SK-N-SH treated with all-trans-retinoic acid at 6 μM for 48 hours (cell line): Measurements from ENCODE around the gene SYNJ2.

ENCODE experiments used
- ARNTL ChIP-seq: fragments of 450-650 bp; formaldehyde crosslinking; IDR thresholded peaks from 2 replicates; pipeline ENCODE4 v1.5.0; 2020; ENCODE audit warnings: low read depth, mild to moderate bottlenecking, moderate library complexity, borderline replicate concordance
- CSDC2 ChIP-seq: fragments of 250-450 bp; sonication (Bioruptor Pico); IDR thresholded peaks from 2 replicates; pipeline ENCODE4 v1.5.0; 2020; ENCODE audit warnings: mild to moderate bottlenecking, moderate library complexity
- ISL1 ChIP-seq: fragments of 250-450 bp; sonication (Bioruptor Pico); IDR thresholded peaks from 2 replicates; pipeline ENCODE4 v2.1.2; 2022; ENCODE audit warnings: mild to moderate bottlenecking, moderate library complexity
- RARB ChIP-seq: fragments of 250-450 bp; sonication (Bioruptor Pico); IDR thresholded peaks from 2 replicates; pipeline ENCODE4 v1.8.0; 2021; ENCODE audit warnings: mild to moderate bottlenecking, moderate library complexity
- ZFP30 ChIP-seq: fragments of 450-650 bp; formaldehyde crosslinking; IDR thresholded peaks from 2 replicates; pipeline ENCODE4 v1.5.0; 2022; ENCODE audit warnings: mild to moderate bottlenecking, moderate library complexity
- TF ChIP-seq, protein P1 (sequence below): fragments of 250-450 bp; sonication (Bioruptor Pico); IDR thresholded peaks from 2 replicates; pipeline ENCODE4 v1.8.0; 2020; ENCODE audit warnings: mild to moderate bottlenecking, moderate library complexity, borderline replicate concordance
- TF ChIP-seq, protein P2 (sequence below): fragments of 250-450 bp; sonication (Bioruptor Pico); IDR thresholded peaks from 2 replicates; pipeline ENCODE4 v1.5.1; 2021; ENCODE audit warnings: mild to moderate bottlenecking, moderate library complexity

DNA sequence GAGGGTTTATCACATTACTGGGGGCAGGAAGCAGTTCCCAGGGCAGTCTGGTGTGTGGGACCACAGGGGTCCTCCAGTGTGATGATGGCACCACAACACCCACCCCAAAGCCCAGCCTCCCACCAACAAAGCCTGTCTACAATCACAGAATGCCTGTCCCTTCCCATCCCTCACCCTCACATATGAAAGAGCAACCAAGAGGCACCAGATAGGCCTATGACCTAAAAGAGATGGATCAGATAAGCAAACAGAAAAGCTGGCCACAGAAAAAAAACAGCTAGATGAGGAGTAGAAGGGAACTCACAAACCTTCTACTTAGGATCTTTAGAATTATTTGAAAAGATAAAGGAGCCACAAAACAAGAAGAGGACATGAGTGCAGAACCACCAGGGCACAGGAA is 132.1 kb downstream of the SYNJ2 start:
- no peak for TF ChIP-seq ZFP30
- TF ChIP-seq, protein P1, sequence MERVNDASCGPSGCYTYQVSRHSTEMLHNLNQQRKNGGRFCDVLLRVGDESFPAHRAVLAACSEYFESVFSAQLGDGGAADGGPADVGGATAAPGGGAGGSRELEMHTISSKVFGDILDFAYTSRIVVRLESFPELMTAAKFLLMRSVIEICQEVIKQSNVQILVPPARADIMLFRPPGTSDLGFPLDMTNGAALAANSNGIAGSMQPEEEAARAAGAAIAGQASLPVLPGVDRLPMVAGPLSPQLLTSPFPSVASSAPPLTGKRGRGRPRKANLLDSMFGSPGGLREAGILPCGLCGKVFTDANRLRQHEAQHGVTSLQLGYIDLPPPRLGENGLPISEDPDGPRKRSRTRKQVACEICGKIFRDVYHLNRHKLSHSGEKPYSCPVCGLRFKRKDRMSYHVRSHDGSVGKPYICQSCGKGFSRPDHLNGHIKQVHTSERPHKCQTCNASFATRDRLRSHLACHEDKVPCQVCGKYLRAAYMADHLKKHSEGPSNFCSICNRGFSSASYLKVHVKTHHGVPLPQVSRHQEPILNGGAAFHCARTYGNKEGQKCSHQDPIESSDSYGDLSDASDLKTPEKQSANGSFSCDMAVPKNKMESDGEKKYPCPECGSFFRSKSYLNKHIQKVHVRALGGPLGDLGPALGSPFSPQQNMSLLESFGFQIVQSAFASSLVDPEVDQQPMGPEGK (CRISPR knock-in tag) = no peak
- no peak for TF ChIP-seq ARNTL (CRISPR knock-in tag)
- no peak for TF ChIP-seq CSDC2 (CRISPR knock-in tag)
- TF ChIP-seq, protein P2, sequence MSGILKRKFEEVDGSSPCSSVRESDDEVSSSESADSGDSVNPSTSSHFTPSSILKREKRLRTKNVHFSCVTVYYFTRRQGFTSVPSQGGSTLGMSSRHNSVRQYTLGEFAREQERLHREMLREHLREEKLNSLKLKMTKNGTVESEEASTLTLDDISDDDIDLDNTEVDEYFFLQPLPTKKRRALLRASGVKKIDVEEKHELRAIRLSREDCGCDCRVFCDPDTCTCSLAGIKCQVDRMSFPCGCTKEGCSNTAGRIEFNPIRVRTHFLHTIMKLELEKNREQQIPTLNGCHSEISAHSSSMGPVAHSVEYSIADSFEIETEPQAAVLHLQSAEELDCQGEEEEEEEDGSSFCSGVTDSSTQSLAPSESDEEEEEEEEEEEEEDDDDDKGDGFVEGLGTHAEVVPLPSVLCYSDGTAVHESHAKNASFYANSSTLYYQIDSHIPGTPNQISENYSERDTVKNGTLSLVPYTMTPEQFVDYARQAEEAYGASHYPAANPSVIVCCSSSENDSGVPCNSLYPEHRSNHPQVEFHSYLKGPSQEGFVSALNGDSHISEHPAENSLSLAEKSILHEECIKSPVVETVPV (CRISPR knock-in tag) = no peak
- no peak for TF ChIP-seq RARB (CRISPR knock-in tag)
- no peak for TF ChIP-seq ISL1 (CRISPR knock-in tag)
